Measurements from ENCODE around the gene MACROD2. TPM values are rescaled to one million over a fixed set of nuclear protein-coding genes. Genes with fewer than 3 reads are reported as not detected.

Gene MACROD2
- total RNA-seq, 1 donor from 2014 or later = not detected

GRCh38 chr20:15930311-15931305 is 1935.3 kb downstream of the MACROD2 start:
- intact Hi-C loops (cut with micrococcal nuclease) = no loop called here

GRCh38 chr20:15931897-15932296 is 1936.6 kb downstream of the MACROD2 start:
- Mint-ChIP-seq H3K27me3 (ENCODE audit: low read depth) (no peaks in the 10 kb centered on the region), H3K4me1 (ENCODE audit: low read depth) (no peaks in the 10 kb centered on the region), H3K27ac (no peak overlapping the region), H3K36me3 (ENCODE audit: low read depth) (no peaks in the 10 kb centered on the region), H3K4me3 (ENCODE audit: low read depth) (no peak overlapping the region), H3K9me3 (peaks cover 9% of the 10 kb centered on the region)
- DNase-seq (ENCODE audit: low spot score) = no peak
- intact Hi-C loops (cut with micrococcal nuclease) = no loop called here

More at GRCh38 chr20:15930311-15931305, 1935.3 kb downstream of the MACROD2 start:
- no peak for DNase-seq (ENCODE audit: low spot score)
- H3K4me1 Mint-ChIP-seq (ENCODE audit: low read depth) = no peaks in the 10 kb centered on the region
- H3K27ac Mint-ChIP-seq = no peak overlapping the region
- no peaks in the 10 kb centered on the region for H3K27me3 Mint-ChIP-seq (ENCODE audit: low read depth)
- H3K4me3 Mint-ChIP-seq (ENCODE audit: low read depth) = no peak overlapping the region
- H3K9me3 Mint-ChIP-seq = peaks cover 15% of the 10 kb centered on the region
- no peaks in the 10 kb centered on the region for H3K36me3 Mint-ChIP-seq (ENCODE audit: low read depth)

GRCh38 chr20:15937179-15937578 is 1941.9 kb downstream of the MACROD2 start:
- H3K36me3 Mint-ChIP-seq (ENCODE audit: low read depth) = no peaks in the 10 kb centered on the region
- H3K4me1 Mint-ChIP-seq (ENCODE audit: low read depth) = no peaks in the 10 kb centered on the region
- DNase-seq (ENCODE audit: low spot score) = no peak
- no peak overlapping the region for H3K4me3 Mint-ChIP-seq (ENCODE audit: low read depth)
- H3K9me3 Mint-ChIP-seq = peaks cover 9% of the 10 kb centered on the region
- H3K27me3 Mint-ChIP-seq (ENCODE audit: low read depth) = no peaks in the 10 kb centered on the region
- intact Hi-C loops (cut with micrococcal nuclease) = no loop called here
- H3K27ac Mint-ChIP-seq = no peak overlapping the region

GRCh38 chr20:15938847-15939246 is 1943.5 kb downstream of the MACROD2 start:
- H3K36me3 Mint-ChIP-seq (ENCODE audit: low read depth) = no peaks in the 10 kb centered on the region
- H3K27me3 Mint-ChIP-seq (ENCODE audit: low read depth) = no peaks in the 10 kb centered on the region
- no peaks in the 10 kb centered on the region for H3K4me1 Mint-ChIP-seq (ENCODE audit: low read depth)
- H3K27ac Mint-ChIP-seq = no peak overlapping the region
- intact Hi-C loops (cut with micrococcal nuclease) = no loop called here
- H3K9me3 Mint-ChIP-seq = peaks cover 9% of the 10 kb centered on the region
- DNase-seq (ENCODE audit: low spot score) = no peak
- no peak overlapping the region for H3K4me3 Mint-ChIP-seq (ENCODE audit: low read depth)

GRCh38 chr20:15940127-15940526 is 1944.8 kb downstream of the MACROD2 start:
- no peak for DNase-seq (ENCODE audit: low spot score)
- Mint-ChIP-seq H3K4me3 (ENCODE audit: low read depth) (no peak overlapping the region), H3K27me3 (ENCODE audit: low read depth) (no peaks in the 10 kb centered on the region), H3K9me3 (peaks cover 5% of the 10 kb centered on the region), H3K4me1 (ENCODE audit: low read depth) (no peaks in the 10 kb centered on the region), H3K36me3 (ENCODE audit: low read depth) (no peaks in the 10 kb centered on the region), H3K27ac (no peak overlapping the region)
- intact Hi-C loops (cut with micrococcal nuclease) = no loop called here

- no peak overlapping the region for H3K4me3 Mint-ChIP-seq (ENCODE audit: low read depth)
- H3K36me3 Mint-ChIP-seq (ENCODE audit: low read depth) = no peaks in the 10 kb centered on the region
- no peaks in the 10 kb centered on the region for H3K9me3 Mint-ChIP-seq
- H3K27ac Mint-ChIP-seq = no peak overlapping the region
- intact Hi-C loops (cut with micrococcal nuclease) = no loop called here
- DNase-seq (ENCODE audit: low spot score) = no peak
- H3K27me3 Mint-ChIP-seq (ENCODE audit: low read depth) = no peaks in the 10 kb centered on the region
- H3K4me1 Mint-ChIP-seq (ENCODE audit: low read depth) = no peaks in the 10 kb centered on the region
These were observed 1946.8 kb downstream of the MACROD2 start for GRCh38 chr20:15942130-15942529.

- no peaks in the 10 kb centered on the region for H3K4me1 Mint-ChIP-seq (ENCODE audit: low read depth)
- no peak for DNase-seq (ENCODE audit: low spot score)
- peaks cover under 1% of the 10 kb centered on the region for H3K9me3 Mint-ChIP-seq
- H3K36me3 Mint-ChIP-seq (ENCODE audit: low read depth) = no peaks in the 10 kb centered on the region
- no peak overlapping the region for H3K4me3 Mint-ChIP-seq (ENCODE audit: low read depth)
- intact Hi-C loops (cut with micrococcal nuclease) = no loop called here
- no peaks in the 10 kb centered on the region for H3K27me3 Mint-ChIP-seq (ENCODE audit: low read depth)
- H3K27ac Mint-ChIP-seq = no peak overlapping the region
These were observed 1950.0 kb downstream of the MACROD2 start for GRCh38 chr20:15945289-15945688.

GRCh38 chr20:15949391-15949790 is 1954.1 kb downstream of the MACROD2 start:
- DNase-seq (ENCODE audit: low spot score) = no peak
- Mint-ChIP-seq H3K36me3 (ENCODE audit: low read depth) (no peaks in the 10 kb centered on the region), H3K27ac (no peak overlapping the region), H3K27me3 (ENCODE audit: low read depth) (no peaks in the 10 kb centered on the region), H3K4me1 (ENCODE audit: low read depth) (no peaks in the 10 kb centered on the region), H3K9me3 (peaks cover 23% of the 10 kb centered on the region), H3K4me3 (ENCODE audit: low read depth) (no peak overlapping the region)
- intact Hi-C loops (cut with micrococcal nuclease) = no loop called here

- Mint-ChIP-seq H3K27ac (no peak overlapping the region), H3K36me3 (ENCODE audit: low read depth) (no peaks in the 10 kb centered on the region), H3K4me1 (ENCODE audit: low read depth) (no peaks in the 10 kb centered on the region), H3K27me3 (ENCODE audit: low read depth) (no peaks in the 10 kb centered on the region), H3K4me3 (ENCODE audit: low read depth) (no peak overlapping the region), H3K9me3 (peaks cover 24% of the 10 kb centered on the region)
- no peak for DNase-seq (ENCODE audit: low spot score)
- intact Hi-C loops (cut with micrococcal nuclease) = no loop called here
These were observed 1956.3 kb downstream of the MACROD2 start for GRCh38 chr20:15951658-15952057.

- intact Hi-C loops (cut with micrococcal nuclease) = no loop called here
- H3K27ac Mint-ChIP-seq = no peak overlapping the region
- H3K27me3 Mint-ChIP-seq (ENCODE audit: low read depth) = no peaks in the 10 kb centered on the region
- no peaks in the 10 kb centered on the region for H3K4me1 Mint-ChIP-seq (ENCODE audit: low read depth)
- peaks cover 5% of the 10 kb centered on the region for H3K9me3 Mint-ChIP-seq
- DNase-seq (ENCODE audit: low spot score) = no peak
- no peaks in the 10 kb centered on the region for H3K36me3 Mint-ChIP-seq (ENCODE audit: low read depth)
- no peak overlapping the region for H3K4me3 Mint-ChIP-seq (ENCODE audit: low read depth)
These were observed 1962.8 kb downstream of the MACROD2 start for GRCh38 chr20:15958142-15958541.

- no peaks in the 10 kb centered on the region for H3K27me3 Mint-ChIP-seq (ENCODE audit: low read depth)
- no peaks in the 10 kb centered on the region for H3K36me3 Mint-ChIP-seq (ENCODE audit: low read depth)
- peaks cover 12% of the 10 kb centered on the region for H3K9me3 Mint-ChIP-seq
- H3K4me1 Mint-ChIP-seq (ENCODE audit: low read depth) = no peaks in the 10 kb centered on the region
- no peak for DNase-seq (ENCODE audit: low spot score)
- intact Hi-C loops (cut with micrococcal nuclease) = no loop called here
- H3K4me3 Mint-ChIP-seq (ENCODE audit: low read depth) = no peak overlapping the region
- no peak overlapping the region for H3K27ac Mint-ChIP-seq
These were observed 1969.8 kb downstream of the MACROD2 start for GRCh38 chr20:15965165-15965564.

- H3K27ac Mint-ChIP-seq = no peak overlapping the region
- H3K4me1 Mint-ChIP-seq (ENCODE audit: low read depth) = no peaks in the 10 kb centered on the region
- no peak for DNase-seq (ENCODE audit: low spot score)
- peaks cover 21% of the 10 kb centered on the region for H3K9me3 Mint-ChIP-seq
- H3K27me3 Mint-ChIP-seq (ENCODE audit: low read depth) = no peaks in the 10 kb centered on the region
- no peak overlapping the region for H3K4me3 Mint-ChIP-seq (ENCODE audit: low read depth)
- no peaks in the 10 kb centered on the region for H3K36me3 Mint-ChIP-seq (ENCODE audit: low read depth)
- intact Hi-C loops (cut with micrococcal nuclease) = loop anchor here (2.0 kb wide), 1 partner anchor 17 kb away; no protein-coding TSS in a partner anchor
These were observed 1972.0 kb downstream of the MACROD2 start for GRCh38 chr20:15967334-15967733.

- H3K9me3 Mint-ChIP-seq = peaks cover 25% of the 10 kb centered on the region
- H3K27me3 Mint-ChIP-seq (ENCODE audit: low read depth) = no peaks in the 10 kb centered on the region
- H3K4me3 Mint-ChIP-seq (ENCODE audit: low read depth) = no peak overlapping the region
- no peak overlapping the region for H3K27ac Mint-ChIP-seq
- DNase-seq (ENCODE audit: low spot score) = no peak
- intact Hi-C loops (cut with micrococcal nuclease) = no loop called here
- H3K4me1 Mint-ChIP-seq (ENCODE audit: low read depth) = no peaks in the 10 kb centered on the region
- H3K36me3 Mint-ChIP-seq (ENCODE audit: low read depth) = no peaks in the 10 kb centered on the region
These were observed 1980.9 kb downstream of the MACROD2 start for GRCh38 chr20:15976047-15976736.

Measured in activated T-helper 2 cell treated with anti-CD3 and anti-CD28 coated beads, Interferon-gamma antibody, Interleukin-2, Interleukin-4, amounts not matched to agents 10 μg/mL and 5 μg/mL and 100 μg/mL, durations not matched to agents 14 hours and 24 hours and 36 hours (primary cell).